ENCODE results near the gene JUN.

DNA sequence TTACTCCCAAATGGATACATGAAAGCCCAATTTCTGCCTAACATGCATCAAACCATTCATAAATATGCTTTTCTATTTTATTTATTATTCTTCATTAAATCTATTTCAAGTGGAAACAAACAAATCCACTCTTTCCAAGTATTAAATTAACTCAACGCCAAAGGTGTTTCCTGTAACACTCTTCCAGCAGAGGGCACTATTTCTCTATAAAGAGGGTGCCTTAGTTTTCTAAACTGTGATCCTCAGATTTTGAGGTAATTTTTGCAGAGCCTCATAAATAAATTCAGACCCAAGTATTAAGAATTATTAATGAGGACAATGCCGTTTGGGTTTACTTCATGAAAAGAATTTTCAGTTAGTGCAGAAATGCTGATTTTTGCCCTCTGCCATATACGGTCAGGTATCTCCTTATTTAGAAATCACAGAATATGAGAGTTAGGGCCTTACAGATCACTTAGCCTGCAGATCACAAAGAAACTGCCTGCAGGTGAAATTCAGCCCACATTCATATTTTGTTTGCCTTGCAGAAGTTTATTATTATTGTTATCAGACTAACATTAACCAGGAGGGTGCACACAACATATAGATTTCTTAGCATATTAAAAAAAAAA is 43.9 kb downstream of the JUN start:
- TF ChIP-seq, protein P1, sequence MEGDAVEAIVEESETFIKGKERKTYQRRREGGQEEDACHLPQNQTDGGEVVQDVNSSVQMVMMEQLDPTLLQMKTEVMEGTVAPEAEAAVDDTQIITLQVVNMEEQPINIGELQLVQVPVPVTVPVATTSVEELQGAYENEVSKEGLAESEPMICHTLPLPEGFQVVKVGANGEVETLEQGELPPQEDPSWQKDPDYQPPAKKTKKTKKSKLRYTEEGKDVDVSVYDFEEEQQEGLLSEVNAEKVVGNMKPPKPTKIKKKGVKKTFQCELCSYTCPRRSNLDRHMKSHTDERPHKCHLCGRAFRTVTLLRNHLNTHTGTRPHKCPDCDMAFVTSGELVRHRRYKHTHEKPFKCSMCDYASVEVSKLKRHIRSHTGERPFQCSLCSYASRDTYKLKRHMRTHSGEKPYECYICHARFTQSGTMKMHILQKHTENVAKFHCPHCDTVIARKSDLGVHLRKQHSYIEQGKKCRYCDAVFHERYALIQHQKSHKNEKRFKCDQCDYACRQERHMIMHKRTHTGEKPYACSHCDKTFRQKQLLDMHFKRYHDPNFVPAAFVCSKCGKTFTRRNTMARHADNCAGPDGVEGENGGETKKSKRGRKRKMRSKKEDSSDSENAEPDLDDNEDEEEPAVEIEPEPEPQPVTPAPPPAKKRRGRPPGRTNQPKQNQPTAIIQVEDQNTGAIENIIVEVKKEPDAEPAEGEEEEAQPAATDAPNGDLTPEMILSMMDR (conservative IDR thresholded peaks at IDR 0.05; ENCODE audit: low read depth, low read length), result peak; percentile 93
- TF ChIP-seq RAD21 (IDR thresholded peaks at IDR 0.05; ENCODE audit: low read length), result peak; percentile 94
- TF ChIP-seq MAZ (IDR thresholded peaks at IDR 0.05; ENCODE audit: borderline replicate concordance, low read depth, low read length), result no peak
- no peak for TF ChIP-seq POLR2A (IDR thresholded peaks at IDR 0.05; ENCODE audit: low read depth, low read length)

Data from IMR-90 (cell line).